ENCODE results near the gene ABHD5. TPM values are rescaled to one million over a fixed set of nuclear protein-coding genes. Genes with fewer than 3 reads are reported as not detected.

The ABHD5 gene
- total RNA-seq, 1 experiment from 2014 or later = 20.3 TPM

DNA sequence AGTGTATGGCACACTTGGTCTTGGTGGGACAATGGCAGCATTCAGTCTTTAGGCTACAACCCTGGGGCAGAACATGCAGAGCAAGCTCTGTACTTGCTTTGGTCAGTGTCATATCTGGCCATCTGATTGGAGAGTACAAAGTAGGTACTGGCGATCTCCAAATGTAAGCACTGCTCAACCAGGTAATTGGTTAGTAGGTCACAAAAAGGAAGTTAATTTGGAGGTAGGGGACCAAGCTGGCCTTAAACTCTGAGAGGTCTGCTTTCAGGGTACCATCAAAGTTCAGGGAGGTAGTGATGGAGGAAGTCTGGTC lies 3.3 kb upstream of the ABHD5 start:
- H3K27me3 Mint-ChIP-seq (ENCODE audit: unreplicated experiment) = no peaks in the 10 kb centered on the region
- CTCF ChIA-PET = interaction anchor here (0.5 to 0.6 kb wide), 3 partner anchors 120 to 833 kb away, joined by 3 to 11 read pairs (median 5); no protein-coding TSS in a partner anchor
- intact Hi-C loops (cut with micrococcal nuclease; ENCODE audit: unreplicated experiment) = no loop called here
- peaks cover 31% of the 10 kb centered on the region for H3K36me3 Mint-ChIP-seq (ENCODE audit: insufficient read depth, unreplicated experiment)
- no peak overlapping the region for H3K27ac Mint-ChIP-seq (ENCODE audit: unreplicated experiment)
- H3K9me3 Mint-ChIP-seq (ENCODE audit: low read depth, unreplicated experiment) = no peaks in the 10 kb centered on the region
- TF ChIP-seq, protein P1, sequence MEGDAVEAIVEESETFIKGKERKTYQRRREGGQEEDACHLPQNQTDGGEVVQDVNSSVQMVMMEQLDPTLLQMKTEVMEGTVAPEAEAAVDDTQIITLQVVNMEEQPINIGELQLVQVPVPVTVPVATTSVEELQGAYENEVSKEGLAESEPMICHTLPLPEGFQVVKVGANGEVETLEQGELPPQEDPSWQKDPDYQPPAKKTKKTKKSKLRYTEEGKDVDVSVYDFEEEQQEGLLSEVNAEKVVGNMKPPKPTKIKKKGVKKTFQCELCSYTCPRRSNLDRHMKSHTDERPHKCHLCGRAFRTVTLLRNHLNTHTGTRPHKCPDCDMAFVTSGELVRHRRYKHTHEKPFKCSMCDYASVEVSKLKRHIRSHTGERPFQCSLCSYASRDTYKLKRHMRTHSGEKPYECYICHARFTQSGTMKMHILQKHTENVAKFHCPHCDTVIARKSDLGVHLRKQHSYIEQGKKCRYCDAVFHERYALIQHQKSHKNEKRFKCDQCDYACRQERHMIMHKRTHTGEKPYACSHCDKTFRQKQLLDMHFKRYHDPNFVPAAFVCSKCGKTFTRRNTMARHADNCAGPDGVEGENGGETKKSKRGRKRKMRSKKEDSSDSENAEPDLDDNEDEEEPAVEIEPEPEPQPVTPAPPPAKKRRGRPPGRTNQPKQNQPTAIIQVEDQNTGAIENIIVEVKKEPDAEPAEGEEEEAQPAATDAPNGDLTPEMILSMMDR (IDR thresholded peaks at IDR 0.05; ENCODE audit: unreplicated experiment) = no peak
- BruUV-seq (replicated peaks) = no TSS peak
- peaks cover 21% of the 10 kb centered on the region for H3K4me1 Mint-ChIP-seq (ENCODE audit: low read depth, unreplicated experiment)
- H3K4me3 Mint-ChIP-seq (ENCODE audit: low read depth, unreplicated experiment) = no peak overlapping the region
- DNase-seq = no peak

DNA sequence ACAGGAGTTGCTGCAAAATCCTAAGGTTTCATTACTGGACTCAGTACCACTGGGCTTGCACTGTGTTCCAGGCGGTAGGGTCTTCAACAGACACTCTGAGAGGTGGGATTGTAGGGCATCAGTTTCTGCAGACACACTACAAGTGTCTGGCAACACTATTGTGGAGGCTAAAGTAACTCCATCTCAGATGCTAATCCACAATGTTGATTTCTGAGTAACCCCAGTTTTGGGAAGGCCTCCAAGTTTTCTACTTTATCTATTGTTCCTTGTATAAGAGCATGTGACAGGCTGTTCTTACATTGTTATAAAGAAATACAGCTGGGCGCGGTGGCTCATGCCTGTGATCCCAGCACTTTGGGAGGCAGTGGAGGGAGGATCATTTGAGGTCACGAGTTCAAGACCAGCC lies 2.5 kb upstream of the ABHD5 start:
- Mint-ChIP-seq H3K9me3 (ENCODE audit: low read depth, unreplicated experiment) (no peaks in the 10 kb centered on the region), H3K4me3 (ENCODE audit: low read depth, unreplicated experiment) (no peak overlapping the region), H3K27ac (ENCODE audit: unreplicated experiment) (no peak overlapping the region), H3K4me1 (ENCODE audit: low read depth, unreplicated experiment) (peaks cover 29% of the 10 kb centered on the region), H3K27me3 (ENCODE audit: unreplicated experiment) (no peaks in the 10 kb centered on the region), H3K36me3 (ENCODE audit: insufficient read depth, unreplicated experiment) (peaks cover 31% of the 10 kb centered on the region)
- TF ChIP-seq, protein P1 (IDR thresholded peaks at IDR 0.05; ENCODE audit: unreplicated experiment) = no peak
- no peak for DNase-seq
- intact Hi-C loops (cut with micrococcal nuclease; ENCODE audit: unreplicated experiment) = no loop called here
- no TSS peak for BruUV-seq (replicated peaks)
- CTCF ChIA-PET = no interaction called here

DNA sequence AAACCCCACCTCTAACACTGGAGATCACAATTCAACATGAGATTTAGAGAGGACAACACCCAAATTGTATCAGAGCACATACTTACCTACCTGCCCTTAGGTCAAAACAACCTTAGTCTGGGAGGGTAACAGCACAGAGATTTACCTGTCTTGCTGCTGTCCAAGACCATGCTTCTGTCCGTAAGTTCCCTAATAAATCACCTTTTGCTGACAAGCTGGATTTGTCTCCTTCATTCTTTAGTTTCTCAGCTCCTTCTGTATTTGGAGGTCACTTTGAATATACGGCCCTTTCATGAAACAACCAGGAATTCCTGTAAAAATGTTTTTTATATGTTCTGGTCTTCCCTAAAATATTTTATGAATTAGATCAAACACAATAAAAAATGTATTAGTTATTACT lies 1.6 kb upstream of the ABHD5 start:
- H3K9me3 Mint-ChIP-seq (ENCODE audit: low read depth, unreplicated experiment) = no peaks in the 10 kb centered on the region
- intact Hi-C loops (cut with micrococcal nuclease; ENCODE audit: unreplicated experiment) = no loop called here
- TF ChIP-seq, protein P1 (IDR thresholded peaks at IDR 0.05; ENCODE audit: unreplicated experiment) = no peak
- H3K27ac Mint-ChIP-seq (ENCODE audit: unreplicated experiment) = peak overlapping the region; percentile 81
- peak overlapping the region; percentile 94 for H3K4me3 Mint-ChIP-seq (ENCODE audit: low read depth, unreplicated experiment)
- CTCF ChIA-PET = no interaction called here
- BruUV-seq (replicated peaks) = no TSS peak
- H3K36me3 Mint-ChIP-seq (ENCODE audit: insufficient read depth, unreplicated experiment) = peaks cover 31% of the 10 kb centered on the region
- no peaks in the 10 kb centered on the region for H3K27me3 Mint-ChIP-seq (ENCODE audit: unreplicated experiment)
- peaks cover 38% of the 10 kb centered on the region for H3K4me1 Mint-ChIP-seq (ENCODE audit: low read depth, unreplicated experiment)
- no peak for DNase-seq

DNA sequence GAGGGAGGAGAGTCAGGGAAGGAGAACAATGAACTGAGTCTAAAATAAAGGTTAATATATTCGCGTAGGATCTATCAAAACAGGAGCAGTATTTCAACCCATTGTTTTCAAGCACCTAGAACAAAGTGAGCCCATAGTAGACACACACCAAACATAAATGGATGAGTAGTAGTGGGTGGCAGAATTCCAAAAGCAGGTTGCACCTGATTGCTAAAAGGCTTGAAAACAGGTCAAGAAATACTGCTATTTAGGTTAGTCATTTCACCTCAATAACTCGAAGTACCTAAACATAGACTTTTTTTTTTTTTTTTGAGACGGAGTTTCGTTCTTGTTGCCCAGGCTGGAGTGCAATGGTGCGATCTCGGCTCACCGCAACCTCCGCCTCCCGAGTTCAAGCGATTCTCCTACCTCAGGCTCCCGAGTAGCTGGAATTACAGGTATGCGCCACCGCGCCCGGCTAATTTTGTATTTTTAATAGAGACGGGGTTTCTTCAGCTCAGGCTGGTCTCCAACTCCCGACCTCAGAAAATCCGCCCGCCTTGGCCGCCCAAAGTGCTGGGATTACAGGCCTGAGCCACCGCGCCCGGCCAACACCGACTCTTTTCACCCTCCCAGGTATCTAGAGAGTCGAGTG lies 855 bp upstream of the ABHD5 start:
- Mint-ChIP-seq H3K27ac (ENCODE audit: unreplicated experiment) (peak overlapping the region; percentile 81), H3K36me3 (ENCODE audit: insufficient read depth, unreplicated experiment) (peaks cover 31% of the 10 kb centered on the region), H3K4me1 (ENCODE audit: low read depth, unreplicated experiment) (peaks cover 38% of the 10 kb centered on the region), H3K4me3 (ENCODE audit: low read depth, unreplicated experiment) (peak overlapping the region; percentile 94), H3K27me3 (ENCODE audit: unreplicated experiment) (no peaks in the 10 kb centered on the region), H3K9me3 (ENCODE audit: low read depth, unreplicated experiment) (no peaks in the 10 kb centered on the region)
- TF ChIP-seq, protein P1 (IDR thresholded peaks at IDR 0.05; ENCODE audit: unreplicated experiment) = no peak
- intact Hi-C loops (cut with micrococcal nuclease; ENCODE audit: unreplicated experiment) = no loop called here
- BruUV-seq (replicated peaks) = TSS peak; percentile 56
- CTCF ChIA-PET = interaction anchor here (0.7 to 1.9 kb wide), 2 partner anchors 68 to 662 kb away, joined by 4 to 9 read pairs; partner anchors contain the start of gene ANO10
- DNase-seq = no peak

Measured in Calu3 (cell line).